PC-9 (cell line): ENCODE measurements around the gene CRYGN. TPM values are rescaled to one million over a fixed set of nuclear protein-coding genes. Genes with fewer than 3 reads are reported as not detected.
A peak's percentile ranks its signal among the peaks of the same experiment; 100 is the strongest.

Experiments
- BruUV-seq: library from RNA; stranded (reverse); fragments of 400-500 nt; replicated peaks from 2 replicates; lab custom pipeline; 2021; lab: Mats Ljungman, UMichigan
- CTCF ChIA-PET: fragments of 300-600 bp; sonication (Branson Sonifier 250); formaldehyde crosslinking; loops from one replicate; lab custom pipeline; 2022; ENCODE audit warnings: antibody characterized with exemption; lab: Charles Lee
- POLR2A ChIA-PET: fragments of 300-600 bp; sonication (Branson Sonifier 250); formaldehyde crosslinking; loops from one replicate; lab custom pipeline; 2022; ENCODE audit warnings: antibody characterized with exemption; ENCODE audit not compliant: unreplicated experiment; lab: Charles Lee
- DNase-seq, 2 experiments: peaks; one replicate each; pipeline versions ENCODE4 v3.0.0 to v3.0.0-alpha.2; 2015 to 2022; ENCODE audit warnings: mixed read lengths in 1 of 2
- H2AFZ ChIP-seq: fragments of 200-600 bp; sonication (generic); 2 replicates; pipeline ENCODE4 v1.8.1; 2017; ENCODE audit warnings: antibody characterized with exemption
- H3F3A ChIP-seq: fragments of 200-600 bp; sonication (generic); 2 replicates; pipeline ENCODE4 v1.8.1; 2017; ENCODE audit warnings: antibody characterized with exemption, mild to moderate bottlenecking, low read depth; ENCODE audit not compliant: insufficient read depth
- H3K27ac ChIP-seq: fragments of 200-600 bp; sonication (generic); 2 replicates; pipeline ENCODE4 v1.6.1; 2016; ENCODE audit warnings: mixed run types
- H3K27me3 ChIP-seq: fragments of 200-600 bp; sonication (generic); 2 replicates; pipeline ENCODE4 v1.6.1; 2016; ENCODE audit warnings: low read depth, mixed run types; ENCODE audit not compliant: insufficient read depth
- H3K36me3 ChIP-seq: fragments of 200-600 bp; sonication (generic); 2 replicates; pipeline ENCODE4 v1.6.1; 2016; ENCODE audit warnings: low read depth, mixed run types
- H3K4me1 ChIP-seq: fragments of 200-600 bp; sonication (generic); replicated peaks from 2 replicates; pipeline ENCODE4 v1.6.1; 2016; ENCODE audit warnings: mixed run types; ENCODE audit not compliant: insufficient read depth
- H3K4me2 ChIP-seq: fragments of 200-600 bp; sonication (generic); 2 replicates; pipeline ENCODE4 v1.6.1; 2017; ENCODE audit warnings: mixed run types
- H3K4me3 ChIP-seq: fragments of 200-600 bp; sonication (generic); 2 replicates; pipeline ENCODE4 v1.6.1; 2016; ENCODE audit warnings: mixed run types
- H3K79me2 ChIP-seq: fragments of 200-600 bp; sonication (generic); 2 replicates; pipeline ENCODE4 v1.6.1; 2017; ENCODE audit warnings: low read depth, mixed run types
- H3K9me2 ChIP-seq: fragments of 200-600 bp; sonication (generic); 2 replicates; pipeline ENCODE4 v1.8.1; 2017; ENCODE audit warnings: mild to moderate bottlenecking; ENCODE audit not compliant: insufficient read depth
- H3K9me3 ChIP-seq: fragments of 200-600 bp; sonication (generic); 2 replicates; pipeline ENCODE4 v1.8.1; 2016; ENCODE audit warnings: low read depth; ENCODE audit not compliant: insufficient read depth
- H4K20me1 ChIP-seq: fragments of 200-600 bp; sonication (generic); 2 replicates; pipeline ENCODE4 v1.8.1; 2017; ENCODE audit not compliant: insufficient read depth
- CTCF ChIP-seq: fragments of 200-600 bp; sonication (generic); conservative IDR thresholded peaks from 2 replicates; pipeline ENCODE4 v1.6.1; 2017; ENCODE audit warnings: mixed run types, antibody characterized with exemption, mild to moderate bottlenecking, moderate library complexity
- EZH2 ChIP-seq: fragments of 200-600 bp; sonication (generic); IDR thresholded peaks from 2 replicates; pipeline ENCODE4 v1.8.0; 2017; ENCODE audit warnings: antibody characterized with exemption, low read depth
- intact Hi-C: fragments of 100-400 bp; cut with micrococcal nuclease; formaldehyde crosslinking; loops from one replicate; pipeline ENCODE4 v1.10.0; 2022; ENCODE audit not compliant: unreplicated experiment
- total RNA-seq: library from RNA; stranded (reverse); gene quantifications from 2 replicates; pipeline ENCODE4 v1.2.3, GENCODE V29; 2021

Gene CRYGN
- total RNA-seq, 1 experiment from 2014 or later: 1.0 TPM

DNA sequence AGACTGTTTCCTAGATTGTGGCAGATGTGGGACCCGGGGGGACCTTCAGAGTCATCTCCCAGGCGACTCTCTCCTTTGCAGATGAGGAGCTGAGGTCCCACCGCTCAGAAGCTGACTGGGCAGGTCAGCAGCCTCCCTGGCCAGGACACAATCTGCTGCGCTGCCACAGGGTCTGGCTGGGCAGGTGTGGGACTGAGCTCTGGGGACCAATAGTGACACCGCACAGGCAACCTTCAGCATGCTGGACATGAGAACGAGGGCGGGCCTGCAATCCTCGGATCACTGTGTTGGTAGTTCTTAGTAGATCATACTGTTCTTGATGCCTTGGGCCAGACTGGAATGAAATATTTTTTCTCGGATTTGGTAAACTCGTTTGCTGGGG, 20.5 kb upstream of the CRYGN start:
- Histone ChIP-seq H3K36me3 (peaks cover 13% of the 10 kb centered on the region), H4K20me1 (no peaks in the 10 kb centered on the region), H3K27ac (peak overlapping the region; percentile 75), H3K9me2 (no peaks in the 10 kb centered on the region), H3K9me3 (peaks cover 6% of the 10 kb centered on the region; the same call in 1 of the 2 replicates), H3K4me2 (peak overlapping the region; percentile 88), H2AFZ (no peak overlapping the region), H3K4me1 (peaks cover 29% of the 10 kb centered on the region), H3K4me3 (peak overlapping the region; percentile 44; the same call in 1 of the 2 replicates), H3K79me2 (no peaks in the 10 kb centered on the region), H3K27me3 (no peaks in the 10 kb centered on the region), H3F3A (peaks cover 67% of the 10 kb centered on the region)
- TSS peak; percentile 92 for BruUV-seq
- no peak for TF ChIP-seq CTCF
- no peak for TF ChIP-seq EZH2
- intact Hi-C loops: loop anchor here (1.0 to 2.0 kb wide), 3 partner anchors 58 to 472 kb away; partner anchors contain the start of gene RHEB
- no peak for DNase-seq
- ChIA-PET CTCF (interaction anchor here (0.6 kb wide), 1 partner anchor 49 kb away, joined by 3 read pairs; no protein-coding TSS in a partner anchor), POLR2A (interaction anchor here (0.6 to 1.3 kb wide), 3 partner anchors 34 to 222 kb away, joined by 4 to 7 read pairs (median 5); partner anchors contain the start of gene RHEB)

DNA sequence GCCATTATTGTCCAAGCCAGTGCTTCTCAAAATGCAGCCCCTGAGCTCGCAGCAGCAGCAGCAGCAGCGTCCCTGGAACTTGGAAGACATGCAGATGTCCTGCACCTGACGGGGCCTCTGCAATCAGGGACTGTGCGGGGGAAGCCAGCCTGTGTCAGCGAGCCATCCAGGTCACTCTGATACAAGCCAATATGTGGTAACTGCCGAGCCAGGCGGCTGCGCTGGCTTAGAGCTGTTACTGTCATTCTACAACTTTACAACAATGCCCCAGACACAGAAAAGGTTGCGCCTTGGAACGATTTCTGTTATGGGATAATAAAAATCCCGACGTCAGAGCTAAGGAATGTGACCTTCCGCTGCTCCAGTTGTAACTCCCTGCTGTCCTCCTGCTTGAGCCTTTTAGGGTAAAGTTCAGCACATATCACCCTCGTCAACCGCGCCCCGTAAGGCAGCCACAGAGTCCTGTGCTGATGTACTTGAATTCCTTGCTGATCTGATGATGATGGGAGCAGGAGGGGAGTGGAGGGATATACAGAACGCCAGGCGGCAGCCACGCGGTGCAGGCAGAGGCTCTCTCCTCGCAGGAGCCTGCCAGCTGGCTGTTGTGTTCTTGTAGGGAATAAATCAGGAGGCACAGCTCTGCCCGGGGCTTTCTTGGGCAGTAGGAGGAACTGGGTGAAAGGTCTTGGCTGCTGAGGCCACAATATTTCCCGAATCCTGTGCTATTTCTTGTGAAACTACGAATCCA, 20.0 kb upstream of the CRYGN start:
- Histone ChIP-seq H3K9me2 (no peaks in the 10 kb centered on the region), H2AFZ (peak overlapping the region; percentile 28; the same call in 1 of the 2 replicates), H3K4me3 (peak overlapping the region; percentile 44; the same call in 1 of the 2 replicates), H3F3A (peaks cover 61% of the 10 kb centered on the region), H3K79me2 (no peaks in the 10 kb centered on the region), H3K36me3 (peaks cover 8% of the 10 kb centered on the region), H3K4me1 (peaks cover 29% of the 10 kb centered on the region), H3K9me3 (peaks cover 6% of the 10 kb centered on the region; the same call in 1 of the 2 replicates), H3K27me3 (no peaks in the 10 kb centered on the region), H3K4me2 (peak overlapping the region; percentile 88), H4K20me1 (no peaks in the 10 kb centered on the region), H3K27ac (peak overlapping the region; percentile 75)
- TF ChIP-seq EZH2: no peak
- no peak for TF ChIP-seq CTCF
- CTCF ChIA-PET: interaction anchor here (0.6 kb wide), 1 partner anchor 48 kb away, joined by 3 read pairs; no protein-coding TSS in a partner anchor
- peak; percentile 86 to 97 for DNase-seq
- intact Hi-C loops: loop anchor here (1.0 to 2.0 kb wide), 3 partner anchors 59 to 473 kb away; partner anchors contain the start of gene RHEB
- POLR2A ChIA-PET: interaction anchor here (0.5 to 1.3 kb wide), 3 partner anchors 33 to 60 kb away, joined by 3 to 5 read pairs (median 4); partner anchors contain the start of gene RHEB
- BruUV-seq: no TSS peak

- no peak for DNase-seq
- Histone ChIP-seq H3K27ac (no peak overlapping the region), H3F3A (peaks cover 45% of the 10 kb centered on the region), H3K4me2 (no peak overlapping the region), H3K9me2 (no peaks in the 10 kb centered on the region), H3K36me3 (no peaks in the 10 kb centered on the region), H3K4me3 (no peak overlapping the region), H3K4me1 (peaks cover 29% of the 10 kb centered on the region), H3K79me2 (no peaks in the 10 kb centered on the region), H4K20me1 (no peaks in the 10 kb centered on the region), H3K9me3 (peaks cover 4% of the 10 kb centered on the region; the same call in 1 of the 2 replicates), H3K27me3 (no peaks in the 10 kb centered on the region), H2AFZ (no peak overlapping the region)
- ChIA-PET POLR2A (no interaction called here), CTCF (no interaction called here)
- no TSS peak for BruUV-seq
- no peak for TF ChIP-seq CTCF
- no peak for TF ChIP-seq EZH2
- intact Hi-C loops: no loop called here
Observed at GRCh38 chr7:151457534-151457933, 17.6 kb upstream of the CRYGN start.
